ENCODE data around the gene PTBP1. TPM values are rescaled to one million over a fixed set of nuclear protein-coding genes. Genes with fewer than 3 reads are reported as not detected.

Gene PTBP1
- total and polyA plus RNA-seq, 9 of the 15 experiments (the other 6 are each of a cell fraction or from before 2014, with no cell fraction given): 14.0 to 759 (median 234) TPM

- TF ChIP-seq CCNT2 (IDR thresholded peaks at IDR 0.05; ENCODE audit: borderline replicate concordance, extremely low read depth, insufficient read length, low read depth, low read length) (peak; percentile 5), NFIC (IDR thresholded peaks at IDR 0.05) (peak; percentile 15; the same call in 1 of the 2 replicates)
Observed at GRCh38 chr19:810077-810855, 13.0 kb downstream of the PTBP1 start (continued).

- FAIRE-seq (no peak), ATAC-seq (peak; percentile 9; the same call in 2 of the 3 replicates), DNase-seq (ENCODE audit: extremely low read depth in 1 of 4, low spot score in 3 of 4) (peak in 2 of 4 experiments; percentile 36 to 40)
- intact Hi-C loops (cut with micrococcal nuclease) (no loop called here), in situ Hi-C loops (cut with MboI) (no loop called here)
- Histone ChIP-seq H2AFZ (ENCODE audit: low read depth, low read length) (no peak overlapping the region), H3K27ac (ENCODE audit: extremely low read depth, low read depth, low read length) (no peak overlapping the region), H3K9ac (ENCODE audit: insufficient read depth in 1 of 2, low read depth in 2 of 2, low read length in 2 of 2) (no peak overlapping the region), H4K20me1 (replicated peaks; ENCODE audit: control insufficient read depth, insufficient read depth, low read length) (no peaks in the 10 kb centered on the region), H3K79me2 (ENCODE audit: control insufficient read depth, insufficient read depth, low read length) (peaks cover 31% of the 10 kb centered on the region), H3K27me3 (ENCODE audit: control insufficient read depth in 2 of 2, insufficient read depth in 2 of 2, low read length in 2 of 2) (no peaks in the 10 kb centered on the region), H3K9me3 (replicated peaks; ENCODE audit: control insufficient read depth, insufficient read depth, low read depth, low read length) (peaks cover 3% of the 10 kb centered on the region), H3K4me2 (ENCODE audit: insufficient read depth, low read length) (no peak overlapping the region), H3K4me3 (no peak overlapping the region), H3K36me3 (ENCODE audit: control insufficient read depth, insufficient read depth, low read length) (peaks cover 92% of the 10 kb centered on the region), H3K9me1 (ENCODE audit: control insufficient read depth, insufficient read depth, low read length) (no peaks in the 10 kb centered on the region), H3K4me1 (replicated peaks in 1 of 2; ENCODE audit: control insufficient read depth in 2 of 2, insufficient read depth in 2 of 2, low read length in 2 of 2) (peaks cover 0 to 44% of the 10 kb centered on the region in 2 experiments; a peak in 2 of 5 replicates)
- ChIA-PET CTCF (ENCODE audit: low intra/inter-chr PET ratio) (no interaction called here), POLR2A (interaction anchor here (1.2 to 3.0 kb wide), 3 partner anchors 8 to 12 kb away, joined by 3 to 20 read pairs (median 8); no protein-coding TSS in a partner anchor)
- WGBS (ENCODE audit: insufficient coverage, low coverage, missing lambda C conversion rate): 96% methylated on average over 14 of the region's 25 CpGs
- no TSS peak for BruUV-seq (replicated peaks)
- TF ChIP-seq SMAD2 (IDR thresholded peaks at IDR 0.05; ENCODE audit: low read depth, low read length) (no peak), SREBF2 (CRISPR knock-in tag; IDR thresholded peaks at IDR 0.05) (no peak), ZNF24 (IDR thresholded peaks at IDR 0.05) (no peak), ELF2 (CRISPR knock-in tag; IDR thresholded peaks at IDR 0.05) (no peak), GTF3C2 (IDR thresholded peaks at IDR 0.05; ENCODE audit: borderline replicate concordance, extremely low read depth, insufficient read length) (no peak), MED1 (CRISPR knock-in tag; IDR thresholded peaks at IDR 0.05; ENCODE audit: borderline replicate concordance) (no peak), TAF9B (IDR thresholded peaks at IDR 0.05; ENCODE audit: partially characterized antibody) (no peak), SUPT5H (IDR thresholded peaks at IDR 0.05) (peak; percentile 56; the same call in 1 of the 2 replicates), RFX5 (IDR thresholded peaks at IDR 0.05; ENCODE audit: low read depth, low read length) (no peak), MEF2D (tag; conservative IDR thresholded peaks at IDR 0.05; ENCODE audit: low read depth) (no peak), TEAD1 (CRISPR knock-in tag; IDR thresholded peaks at IDR 0.05) (no peak)
Observed at GRCh38 chr19:810883-811489, 13.7 kb downstream of the PTBP1 start.

All from K562 (cell line).